GM23248 (cell line): Measurements from ENCODE around the gene INCA1.

Experiments used
- EZH2 ChIP-seq: fragments of 200-600 bp; sonication (generic); IDR thresholded peaks from 2 replicates; pipeline ENCODE4 v1.6.1; 2018; ENCODE audit warnings: antibody characterized with exemption, mild to moderate bottlenecking; ENCODE audit not compliant: insufficient read depth, poor library complexity, severe bottlenecking
- EZH2phosphoT487 ChIP-seq: fragments of 200-600 bp; sonication (generic); IDR thresholded peaks from 2 replicates; pipeline ENCODE4 v1.6.1; 2018; ENCODE audit warnings: antibody characterized with exemption, moderate library complexity, mild to moderate bottlenecking, low read depth; ENCODE audit not compliant: insufficient read depth

DNA sequence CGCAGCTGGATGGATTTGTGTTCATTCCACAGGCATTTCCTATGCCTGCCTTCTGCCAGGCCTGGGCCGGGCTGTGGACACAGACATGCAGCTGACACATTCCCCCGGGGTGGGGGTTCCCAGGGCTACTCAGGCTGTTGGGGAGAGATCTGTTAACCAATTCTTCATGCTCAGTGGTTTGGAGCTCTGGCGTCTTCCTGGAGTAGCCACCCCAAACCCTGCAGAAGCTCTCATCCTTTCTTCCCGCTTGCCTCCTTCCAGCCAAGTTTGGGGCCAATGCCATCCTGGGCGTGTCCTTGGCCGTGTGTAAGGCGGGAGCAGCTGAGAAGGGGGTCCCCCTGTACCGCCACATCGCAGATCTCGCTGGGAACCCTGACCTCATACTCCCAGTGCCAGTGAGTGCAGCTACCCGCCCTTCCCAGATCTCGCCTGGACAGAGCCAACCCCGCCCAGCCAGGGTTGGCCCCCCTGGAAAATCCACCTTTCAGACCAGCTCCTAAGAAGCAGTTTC, 43.8 kb downstream of the INCA1 start:
- TF ChIP-seq EZH2phosphoT487: no peak
- TF ChIP-seq EZH2: no peak
